Diencephalon (tissue), 1 donor: Measurements from ENCODE around the gene NOX3. TPM values are rescaled to one million over a fixed set of nuclear protein-coding genes. Genes with fewer than 3 reads are reported as not detected.

Experiments used
- total RNA-seq: library from RNA; depleted of rRNA; stranded (reverse); fragments of >200 nt; gene quantifications from one replicate; pipeline ENCODE4 v1.2.3, GENCODE V29; 2014

Gene NOX3, protein sequence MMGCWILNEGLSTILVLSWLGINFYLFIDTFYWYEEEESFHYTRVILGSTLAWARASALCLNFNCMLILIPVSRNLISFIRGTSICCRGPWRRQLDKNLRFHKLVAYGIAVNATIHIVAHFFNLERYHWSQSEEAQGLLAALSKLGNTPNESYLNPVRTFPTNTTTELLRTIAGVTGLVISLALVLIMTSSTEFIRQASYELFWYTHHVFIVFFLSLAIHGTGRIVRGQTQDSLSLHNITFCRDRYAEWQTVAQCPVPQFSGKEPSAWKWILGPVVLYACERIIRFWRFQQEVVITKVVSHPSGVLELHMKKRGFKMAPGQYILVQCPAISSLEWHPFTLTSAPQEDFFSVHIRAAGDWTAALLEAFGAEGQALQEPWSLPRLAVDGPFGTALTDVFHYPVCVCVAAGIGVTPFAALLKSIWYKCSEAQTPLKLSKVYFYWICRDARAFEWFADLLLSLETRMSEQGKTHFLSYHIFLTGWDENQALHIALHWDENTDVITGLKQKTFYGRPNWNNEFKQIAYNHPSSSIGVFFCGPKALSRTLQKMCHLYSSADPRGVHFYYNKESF
- total RNA-seq, result not detected

DNA sequence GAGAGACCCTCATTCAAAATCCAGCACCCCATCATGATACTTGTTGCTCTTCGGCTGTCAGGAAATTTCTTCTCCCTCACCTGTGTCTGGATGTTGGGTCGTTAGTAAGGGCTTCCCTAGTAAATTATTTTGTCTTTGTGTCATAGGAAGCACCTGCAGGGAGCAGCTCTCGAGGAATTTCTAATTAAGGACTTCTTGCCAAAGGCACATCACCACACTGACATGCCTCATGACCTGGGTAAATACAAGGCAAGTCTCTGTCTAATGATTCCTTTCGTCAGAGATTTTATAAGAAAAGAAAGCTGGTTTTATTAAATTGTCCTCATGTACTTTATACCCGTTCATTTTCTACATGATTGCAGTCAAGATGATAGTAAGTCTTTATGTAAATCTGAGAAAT, at the start of gene NOX3:
TSS of gene NOX3 (minus strand) at position 74 of the 400 bp plus-strand sequence. CDS start at position 35, 39 bp downstream.

Other genes starting within 250 kb of the NOX3 start
- not detected for gene CLDN20, start 191.8 kb downstream of the NOX3 start, total RNA-seq
- gene TFB1M, start 141.4 kb downstream of the NOX3 start, total RNA-seq, result 20.8 TPM